NB4 (cell line): Measurements from ENCODE around the gene COL5A1.

Experiments
- CTCF ChIP-seq: IDR thresholded peaks from one replicate; pipeline ENCODE4 v1.5.1; 2012; ENCODE audit warnings: low read depth, low read length
- MAX ChIP-seq: IDR thresholded peaks from 2 replicates; pipeline ENCODE4 v1.6.1; 2011; ENCODE audit warnings: low read depth, low read length
- MYC ChIP-seq: IDR thresholded peaks from 2 replicates; pipeline ENCODE4 v1.6.1; 2011; ENCODE audit warnings: low read depth, low read length
- POLR2A ChIP-seq: IDR thresholded peaks from 2 replicates; pipeline ENCODE4 v1.6.1; 2011; ENCODE audit warnings: mild to moderate bottlenecking; ENCODE audit not compliant: insufficient read length; ENCODE audit errors: extremely low read depth

GRCh38 chr9:134785325-134786108 is 143.9 kb downstream of the COL5A1 start:
- TF ChIP-seq CTCF = no peak
- TF ChIP-seq POLR2A = no peak
- TF ChIP-seq MYC = no peak
- TF ChIP-seq MAX = no peak
